Measurements from ENCODE around the gene DNAJC16. TPM values are rescaled to one million over a fixed set of nuclear protein-coding genes. Genes with fewer than 3 reads are reported as not detected.
"Not testable (repeated sequence)": the region's sequence is repeated elsewhere in the genome, so short reads cannot be mapped to it uniquely, and the experiment has no call there.

The DNAJC16 gene
- polyA plus RNA-seq (2013, experiment 1 of 2): 6.8 TPM
- polyA plus RNA-seq (2013, experiment 2 of 2): 6.7 TPM

DNA sequence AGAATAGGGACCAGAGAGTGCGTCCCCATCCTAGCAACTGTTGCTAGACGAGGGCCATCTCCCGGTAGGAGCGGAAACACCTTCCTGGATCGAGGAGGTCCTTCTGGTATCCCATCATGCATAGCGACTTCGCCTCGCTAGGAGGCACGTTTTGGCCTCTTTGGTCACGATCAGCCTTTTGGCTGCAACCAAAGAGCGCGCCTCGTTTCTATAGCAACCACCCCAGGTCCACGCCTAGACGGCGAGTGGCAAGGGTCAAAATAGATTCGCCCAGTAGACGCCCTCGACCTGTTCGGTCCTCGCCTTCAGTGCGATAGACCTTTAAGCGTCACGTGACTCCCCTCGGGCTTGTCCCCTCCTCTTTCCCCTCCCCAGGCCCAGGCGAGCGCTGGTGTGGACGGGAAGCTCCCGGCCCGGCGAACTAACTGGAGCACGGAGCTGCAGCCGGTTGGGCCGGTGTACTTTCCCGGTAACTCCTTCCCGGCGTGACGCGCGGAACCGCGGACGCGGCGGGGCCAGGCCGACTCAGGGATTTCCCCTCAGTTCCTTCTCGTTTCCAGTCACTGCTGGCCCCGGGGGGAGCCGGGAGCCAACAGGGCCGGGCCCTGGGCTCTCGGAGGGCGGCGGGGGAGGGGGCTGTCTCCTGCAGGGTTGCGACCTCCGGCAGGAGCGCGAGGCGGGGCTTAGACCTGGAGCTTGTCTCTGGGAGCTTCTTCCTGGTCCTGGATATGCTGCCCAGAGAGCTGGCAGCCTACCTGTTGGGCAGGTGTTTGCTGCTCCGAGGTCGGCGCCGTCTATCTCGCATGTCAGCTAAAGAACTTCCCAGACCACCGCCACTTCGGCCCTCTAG, at the start of gene DNAJC16:
TSS of gene DNAJC16 (plus strand) at position 359 of the 850 bp plus-strand sequence. CDS start 2,258 bp downstream, outside the sequence.
- H2BK15ac ChIP-seq (replicated peaks; ENCODE audit: low read depth): no peak within 1 kb of the TSS
- H4K5ac ChIP-seq (ENCODE audit: low read length): no peak within 1 kb of the TSS
- H2BK120ac ChIP-seq (ENCODE audit: low read depth, low read length): no peak within 1 kb of the TSS
- H4K8ac ChIP-seq (ENCODE audit: low read depth, low read length): no peak within 1 kb of the TSS
- H3K56ac ChIP-seq (ENCODE audit: low read length): peak within 1 kb of the TSS; percentile 98
- peak within 1 kb of the TSS; percentile 88 for H3K4me3 ChIP-seq (ENCODE audit: low read length)
- no peak within 1 kb of the TSS for H2BK5ac ChIP-seq (ENCODE audit: low read length)
- H3K9ac ChIP-seq (ENCODE audit: low read length): peak within 1 kb of the TSS; percentile 95
- no peaks in the 10 kb centered on the region for H3K27me3 ChIP-seq (ENCODE audit: insufficient read depth, low read length, poor library complexity)
- peaks cover 4% of the 10 kb centered on the region for H3K4me1 ChIP-seq (ENCODE audit: control insufficient read depth, low read depth, low read length)
- no peak within 1 kb of the TSS for H2AK5ac ChIP-seq (ENCODE audit: low read length)
- peaks cover 4% of the 10 kb centered on the region for H3K79me2 ChIP-seq (ENCODE audit: control insufficient read depth, insufficient read depth, low read length)
- peak; percentile 100 for DNase-seq
- WGBS (ENCODE audit: extremely low coverage, insufficient coverage, low lambda C conversion rate): no CpG with 5 or more reads among the region's 65 CpGs
- H3K4ac ChIP-seq (ENCODE audit: low read depth, low read length): no peak within 1 kb of the TSS
- no peak within 1 kb of the TSS for H3K23ac ChIP-seq (ENCODE audit: low read length)
- peak within 1 kb of the TSS; percentile 56 for H3K18ac ChIP-seq (ENCODE audit: low read length)
- peaks cover 6% of the 10 kb centered on the region for H3K79me1 ChIP-seq (ENCODE audit: low read length)
- no peaks in the 10 kb centered on the region for H3K36me3 ChIP-seq (ENCODE audit: control insufficient read depth, insufficient read depth, low read length)
- peak within 1 kb of the TSS; percentile 97 for H3K4me2 ChIP-seq (ENCODE audit: low read length)
- H3K27ac ChIP-seq (ENCODE audit: low read depth, low read length): peak within 1 kb of the TSS; percentile 93

DNA sequence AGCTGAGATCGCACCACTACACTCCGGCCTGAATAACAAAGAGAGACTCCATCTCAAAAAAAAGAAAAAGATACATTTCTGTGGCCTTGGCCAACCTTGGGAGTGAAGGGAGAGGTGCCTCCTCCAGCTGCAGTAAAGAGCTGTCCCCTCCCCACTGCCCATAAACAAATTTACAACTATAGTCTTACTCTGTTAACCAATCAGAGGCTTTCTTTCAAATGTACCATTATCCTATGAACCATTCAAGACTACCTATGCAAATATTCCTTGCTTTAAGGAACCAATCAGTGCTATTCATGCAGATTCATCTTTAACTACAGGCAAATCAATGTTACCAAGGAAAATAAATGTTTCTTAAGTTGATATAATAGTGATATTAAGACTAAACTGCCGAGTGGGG, 49.7 kb upstream of the DNAJC16 start:
- no peak overlapping the region for H3K27ac ChIP-seq (ENCODE audit: low read depth, low read length)
- no CpG with 5 or more reads among the region's 3 CpGs for WGBS (ENCODE audit: extremely low coverage, insufficient coverage, low lambda C conversion rate)
- H3K18ac ChIP-seq (ENCODE audit: low read length): no peak overlapping the region
- no peaks in the 10 kb centered on the region for H3K36me3 ChIP-seq (ENCODE audit: control insufficient read depth, insufficient read depth, low read length)
- no peak overlapping the region for H2BK15ac ChIP-seq (replicated peaks; ENCODE audit: low read depth)
- no peak overlapping the region for H3K23ac ChIP-seq (ENCODE audit: low read length)
- H2BK5ac ChIP-seq (ENCODE audit: low read length): no peak overlapping the region
- no peaks in the 10 kb centered on the region for H3K79me1 ChIP-seq (ENCODE audit: low read length)
- DNase-seq: no peak
- no peak overlapping the region for H4K8ac ChIP-seq (ENCODE audit: low read depth, low read length)
- no peak overlapping the region for H3K4me3 ChIP-seq (ENCODE audit: low read length)
- no peak overlapping the region for H3K56ac ChIP-seq (ENCODE audit: low read length)
- H3K4me2 ChIP-seq (ENCODE audit: low read length): no peak overlapping the region
- H3K4me1 ChIP-seq (ENCODE audit: control insufficient read depth, low read depth, low read length): no peaks in the 10 kb centered on the region
- H2AK5ac ChIP-seq (ENCODE audit: low read length): no peak overlapping the region
- no peaks in the 10 kb centered on the region for H3K79me2 ChIP-seq (ENCODE audit: control insufficient read depth, insufficient read depth, low read length)
- H4K5ac ChIP-seq (ENCODE audit: low read length): no peak overlapping the region
- H3K27me3 ChIP-seq (ENCODE audit: insufficient read depth, low read length, poor library complexity): no peaks in the 10 kb centered on the region
- no peak overlapping the region for H3K4ac ChIP-seq (ENCODE audit: low read depth, low read length)
- no peak overlapping the region for H2BK120ac ChIP-seq (ENCODE audit: low read depth, low read length)
- H3K9ac ChIP-seq (ENCODE audit: low read length): no peak overlapping the region

DNA sequence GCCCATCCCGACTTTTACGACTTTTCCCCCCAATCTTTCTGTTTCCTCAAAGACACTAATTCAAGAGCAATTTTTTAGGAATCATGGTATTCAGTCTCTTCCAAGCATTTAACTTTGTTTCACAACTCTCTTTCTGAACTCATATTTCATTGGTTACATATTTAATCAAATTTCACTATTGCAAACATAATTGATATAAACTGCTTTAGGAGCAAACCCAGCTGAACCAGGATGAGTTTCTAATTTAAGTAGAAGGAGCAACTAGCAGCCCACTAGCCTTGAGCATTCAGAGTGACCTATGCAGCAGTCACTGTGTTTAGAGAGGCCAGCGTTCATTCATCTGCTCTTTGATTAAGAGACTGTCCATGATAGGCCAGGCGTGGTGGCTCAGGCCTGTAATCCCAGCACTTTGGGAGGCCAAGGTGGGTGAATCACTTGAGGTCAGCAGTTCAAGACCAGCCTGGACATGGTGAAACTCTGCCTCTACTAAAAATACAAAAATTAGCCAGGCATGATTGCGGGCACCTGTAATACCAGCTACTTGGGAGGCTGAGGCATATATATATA, 48.9 kb upstream of the DNAJC16 start:
- Histone ChIP-seq H3K4ac (ENCODE audit: low read depth, low read length) (no peak overlapping the region), H2BK120ac (ENCODE audit: low read depth, low read length) (no peak overlapping the region), H3K4me3 (ENCODE audit: low read length) (no peak overlapping the region), H3K56ac (ENCODE audit: low read length) (no peak overlapping the region), H4K5ac (ENCODE audit: low read length) (no peak overlapping the region), H3K79me1 (ENCODE audit: low read length) (no peaks in the 10 kb centered on the region), H3K23ac (ENCODE audit: low read length) (no peak overlapping the region), H3K9ac (ENCODE audit: low read length) (no peak overlapping the region), H3K27me3 (ENCODE audit: insufficient read depth, low read length, poor library complexity) (no peaks in the 10 kb centered on the region), H3K79me2 (ENCODE audit: control insufficient read depth, insufficient read depth, low read length) (no peaks in the 10 kb centered on the region), H4K8ac (ENCODE audit: low read depth, low read length) (no peak overlapping the region), H2BK5ac (ENCODE audit: low read length) (no peak overlapping the region), H3K4me2 (ENCODE audit: low read length) (no peak overlapping the region), H3K4me1 (ENCODE audit: control insufficient read depth, low read depth, low read length) (no peaks in the 10 kb centered on the region), H2BK15ac (replicated peaks; ENCODE audit: low read depth) (no peak overlapping the region), H3K18ac (ENCODE audit: low read length) (no peak overlapping the region), H3K27ac (ENCODE audit: low read depth, low read length) (no peak overlapping the region), H3K36me3 (ENCODE audit: control insufficient read depth, insufficient read depth, low read length) (no peaks in the 10 kb centered on the region), H2AK5ac (ENCODE audit: low read length) (no peak overlapping the region)
- WGBS (ENCODE audit: extremely low coverage, insufficient coverage, low lambda C conversion rate): no CpG with 5 or more reads among the region's 5 CpGs
- DNase-seq: no peak

DNA sequence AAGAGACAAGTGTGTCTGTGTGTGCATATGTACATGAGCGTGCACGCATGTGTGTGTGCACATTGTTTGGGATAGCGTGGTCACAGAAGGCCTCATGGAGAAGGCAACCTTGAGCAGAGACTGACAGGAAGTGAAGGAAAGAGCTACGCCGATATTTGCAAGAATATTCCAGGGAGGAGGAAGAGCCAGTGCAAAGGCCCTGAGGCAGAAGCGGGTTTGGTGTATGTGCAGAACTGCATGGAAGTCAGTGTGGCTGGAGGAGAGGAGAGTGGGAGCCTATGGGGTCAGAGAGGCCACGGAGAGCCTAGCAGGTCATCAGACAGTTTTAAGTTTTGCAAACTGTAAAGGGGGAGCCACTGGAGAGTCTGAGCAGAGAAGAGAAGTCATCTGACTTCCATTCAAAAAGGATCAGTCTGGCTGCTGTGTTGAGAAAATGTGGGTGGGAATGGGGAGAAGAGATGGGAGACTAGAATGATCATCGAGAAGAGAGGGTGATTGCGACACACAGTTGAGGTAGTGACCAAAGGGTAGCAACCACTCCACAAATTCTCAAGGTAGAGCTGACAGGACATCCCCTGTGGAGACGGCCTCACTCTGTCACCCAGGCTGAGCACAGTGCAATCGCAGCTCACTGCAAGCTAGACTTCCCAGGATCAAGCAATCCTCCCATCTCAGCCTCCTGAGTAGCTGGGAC, 46.8 kb upstream of the DNAJC16 start:
- no CpG with 5 or more reads among the region's 11 CpGs for WGBS (ENCODE audit: extremely low coverage, insufficient coverage, low lambda C conversion rate)

DNA sequence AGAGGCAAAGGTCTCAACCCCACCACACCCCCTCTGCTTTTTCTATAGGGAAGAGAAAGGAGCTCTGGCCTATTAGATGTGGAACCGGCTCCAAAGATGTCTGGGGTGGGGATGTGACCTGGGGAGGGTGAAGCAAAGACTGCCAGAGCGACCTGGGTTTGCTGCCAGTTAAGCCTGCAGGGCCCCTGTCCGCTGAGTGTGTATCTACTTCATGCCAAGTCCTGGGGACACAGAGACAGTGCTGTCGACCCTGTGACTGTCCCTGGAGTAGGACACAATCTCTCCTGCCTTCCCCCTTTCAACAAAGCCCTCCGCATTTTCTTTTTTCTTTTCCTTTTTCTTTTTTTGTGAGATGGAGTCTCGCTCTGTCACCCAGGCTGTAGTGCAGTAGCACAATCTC, 44.2 kb upstream of the DNAJC16 start:
- not testable (repeated sequence) for H3K4me1 ChIP-seq (ENCODE audit: control insufficient read depth, low read depth, low read length); H3K56ac ChIP-seq (ENCODE audit: low read length); H3K4me2 ChIP-seq (ENCODE audit: low read length); H2BK5ac ChIP-seq (ENCODE audit: low read length); H2BK15ac ChIP-seq (replicated peaks; ENCODE audit: low read depth); H3K23ac ChIP-seq (ENCODE audit: low read length); DNase-seq; H3K18ac ChIP-seq (ENCODE audit: low read length); H2BK120ac ChIP-seq (ENCODE audit: low read depth, low read length); H3K4me3 ChIP-seq (ENCODE audit: low read length); H3K27me3 ChIP-seq (ENCODE audit: insufficient read depth, low read length, poor library complexity); H3K27ac ChIP-seq (ENCODE audit: low read depth, low read length); H3K79me1 ChIP-seq (ENCODE audit: low read length); H3K4ac ChIP-seq (ENCODE audit: low read depth, low read length); H3K36me3 ChIP-seq (ENCODE audit: control insufficient read depth, insufficient read depth, low read length); H3K9ac ChIP-seq (ENCODE audit: low read length); H3K79me2 ChIP-seq (ENCODE audit: control insufficient read depth, insufficient read depth, low read length); H4K8ac ChIP-seq (ENCODE audit: low read depth, low read length); H4K5ac ChIP-seq (ENCODE audit: low read length); H2AK5ac ChIP-seq (ENCODE audit: low read length)
- no CpG with 5 or more reads among the region's 6 CpGs for WGBS (ENCODE audit: extremely low coverage, insufficient coverage, low lambda C conversion rate)

More for the DNA sequence above, 46.8 kb upstream of the DNAJC16 start:
- H3K4ac ChIP-seq (ENCODE audit: low read depth, low read length): no peak overlapping the region
- no peak overlapping the region for H2BK15ac ChIP-seq (replicated peaks; ENCODE audit: low read depth)
- H3K4me3 ChIP-seq (ENCODE audit: low read length): no peak overlapping the region
- H3K36me3 ChIP-seq (ENCODE audit: control insufficient read depth, insufficient read depth, low read length): no peaks in the 10 kb centered on the region
- H3K9ac ChIP-seq (ENCODE audit: low read length): no peak overlapping the region
- no peak for DNase-seq
- no peak overlapping the region for H2BK120ac ChIP-seq (ENCODE audit: low read depth, low read length)
- H3K27ac ChIP-seq (ENCODE audit: low read depth, low read length): no peak overlapping the region
- H3K56ac ChIP-seq (ENCODE audit: low read length): no peak overlapping the region
- no peak overlapping the region for H2AK5ac ChIP-seq (ENCODE audit: low read length)
- H3K4me1 ChIP-seq (ENCODE audit: control insufficient read depth, low read depth, low read length): no peaks in the 10 kb centered on the region
- no peaks in the 10 kb centered on the region for H3K79me1 ChIP-seq (ENCODE audit: low read length)
- no peak overlapping the region for H4K8ac ChIP-seq (ENCODE audit: low read depth, low read length)
- no peaks in the 10 kb centered on the region for H3K79me2 ChIP-seq (ENCODE audit: control insufficient read depth, insufficient read depth, low read length)
- H2BK5ac ChIP-seq (ENCODE audit: low read length): no peak overlapping the region
- no peak overlapping the region for H3K23ac ChIP-seq (ENCODE audit: low read length)
- no peak overlapping the region for H4K5ac ChIP-seq (ENCODE audit: low read length)
- no peaks in the 10 kb centered on the region for H3K27me3 ChIP-seq (ENCODE audit: insufficient read depth, low read length, poor library complexity)
- H3K4me2 ChIP-seq (ENCODE audit: low read length): no peak overlapping the region
- no peak overlapping the region for H3K18ac ChIP-seq (ENCODE audit: low read length)
